Loucy (cell line): ENCODE measurements around the gene JAGN1.

Experiments
- H2AFZ ChIP-seq: fragments of 200-600 bp; sonication (generic); 2 replicates; pipeline ENCODE4 v1.6.0; 2016; ENCODE audit warnings: antibody characterized with exemption, mild to moderate bottlenecking, low read length, moderate library complexity
- H3F3A ChIP-seq: fragments of 200-600 bp; 2 replicates; pipeline ENCODE4 v1.6.0; 2016; ENCODE audit warnings: antibody characterized with exemption, low read depth, mild to moderate bottlenecking
- H3K27me3 ChIP-seq: fragments of 200-600 bp; sonication (generic); 2 replicates; pipeline ENCODE4 v1.6.1; 2014; ENCODE audit warnings: low read length, mild to moderate bottlenecking; ENCODE audit not compliant: insufficient read depth, poor library complexity, severe bottlenecking
- H3K36me3 ChIP-seq: fragments of 200-600 bp; sonication (generic); 2 replicates; pipeline ENCODE4 v1.6.1; 2016; ENCODE audit warnings: low read length; ENCODE audit not compliant: insufficient read depth
- H3K4me1 ChIP-seq: fragments of 200-600 bp; sonication (generic); 2 replicates; pipeline ENCODE4 v1.5.1; 2014; ENCODE audit warnings: low read length, mild to moderate bottlenecking; ENCODE audit not compliant: insufficient read depth, poor library complexity, severe bottlenecking
- H3K4me2 ChIP-seq: fragments of 200-600 bp; sonication (generic); 2 replicates; pipeline ENCODE4 v1.6.0; 2014; ENCODE audit warnings: antibody characterized with exemption, low read length, low read depth, mild to moderate bottlenecking; ENCODE audit not compliant: poor library complexity, severe bottlenecking
- H3K4me3 ChIP-seq: fragments of 200-600 bp; sonication (generic); 2 replicates; pipeline ENCODE4 v1.5.1; 2014; ENCODE audit warnings: low read length, mild to moderate bottlenecking, mixed read lengths; ENCODE audit not compliant: poor library complexity, severe bottlenecking
- H3K79me2 ChIP-seq: fragments of 200-600 bp; sonication (generic); 2 replicates; pipeline ENCODE4 v1.6.1; 2014; ENCODE audit warnings: low read length; ENCODE audit not compliant: insufficient read depth
- H3K9ac ChIP-seq: fragments of 200-600 bp; sonication (generic); 2 replicates; pipeline ENCODE4 v1.6.0; 2014; ENCODE audit warnings: mild to moderate bottlenecking, low read depth, low read length, moderate library complexity; ENCODE audit not compliant: poor library complexity, severe bottlenecking
- H3K9me2 ChIP-seq: fragments of 200-600 bp; sonication (generic); replicated peaks from 2 replicates; pipeline ENCODE4 v1.6.1; 2016; ENCODE audit warnings: low read depth, low read length, mixed read lengths
- H3K9me3 ChIP-seq: fragments of 200-600 bp; sonication (generic); 2 replicates; pipeline ENCODE4 v1.6.1; 2014; ENCODE audit warnings: mild to moderate bottlenecking, antibody characterized with exemption, low read length, low read depth; ENCODE audit not compliant: insufficient read depth
- H4K20me1 ChIP-seq: fragments of 200-600 bp; sonication (generic); 2 replicates; pipeline ENCODE4 v1.6.0; 2014; ENCODE audit warnings: antibody characterized with exemption, low read length, mild to moderate bottlenecking; ENCODE audit not compliant: insufficient read depth, poor library complexity, severe bottlenecking
- CTCF ChIP-seq: fragments of 200-600 bp; sonication (generic); conservative IDR thresholded peaks from 2 replicates; pipeline ENCODE4 v1.5.1; 2014; ENCODE audit warnings: mild to moderate bottlenecking, antibody characterized with exemption, low read length
- EZH2phosphoT487 ChIP-seq: fragments of 200-600 bp; IDR thresholded peaks from 2 replicates; pipeline ENCODE4 v1.6.1; 2018; ENCODE audit warnings: antibody characterized with exemption, mild to moderate bottlenecking, moderate library complexity, borderline replicate concordance

JAGN1 gene

GRCh38 chr3:9930804-9931418, 40.5 kb downstream of the JAGN1 start:
- peaks cover 19% of the 10 kb centered on the region for H3K79me2 ChIP-seq
- TF ChIP-seq CTCF (peak; percentile 61), EZH2phosphoT487 (no peak)
- H3K27me3 ChIP-seq = no peaks in the 10 kb centered on the region
- H3F3A ChIP-seq = no peaks in the 10 kb centered on the region
- no peak overlapping the region for H2AFZ ChIP-seq
- H3K4me3 ChIP-seq = no peak overlapping the region
- H3K36me3 ChIP-seq = no peaks in the 10 kb centered on the region
- no peak overlapping the region for H3K4me2 ChIP-seq
- no peaks in the 10 kb centered on the region for H3K9me2 ChIP-seq
- H3K4me1 ChIP-seq = peaks cover 14% of the 10 kb centered on the region
- no peaks in the 10 kb centered on the region for H3K9me3 ChIP-seq
- no peak overlapping the region for H3K9ac ChIP-seq
- peaks cover 5% of the 10 kb centered on the region for H4K20me1 ChIP-seq

- Histone ChIP-seq H3K36me3 (peaks cover 2% of the 10 kb centered on the region; the same call in 1 of the 2 replicates), H3K9me2 (no peaks in the 10 kb centered on the region), H3K9ac (peak overlapping the region; percentile 83), H3K4me3 (peak overlapping the region; percentile 81), H3F3A (no peaks in the 10 kb centered on the region), H3K9me3 (no peaks in the 10 kb centered on the region), H3K4me2 (peak overlapping the region; percentile 98), H4K20me1 (peaks cover 7% of the 10 kb centered on the region), H2AFZ (peak overlapping the region; percentile 82), H3K79me2 (peaks cover 28% of the 10 kb centered on the region), H3K27me3 (no peaks in the 10 kb centered on the region), H3K4me1 (peaks cover 23% of the 10 kb centered on the region)
- no peak for TF ChIP-seq EZH2phosphoT487
- TF ChIP-seq CTCF = no peak
These were observed 42.1 kb downstream of the JAGN1 start for GRCh38 chr3:9932535-9932842.

- Histone ChIP-seq H3K9me3 (no peaks in the 10 kb centered on the region), H3F3A (no peaks in the 10 kb centered on the region), H3K27me3 (no peaks in the 10 kb centered on the region), H3K79me2 (peaks cover 30% of the 10 kb centered on the region), H3K4me1 (peaks cover 23% of the 10 kb centered on the region), H3K9ac (peak overlapping the region; percentile 83), H4K20me1 (peaks cover 7% of the 10 kb centered on the region), H2AFZ (peak overlapping the region; percentile 89), H3K9me2 (no peaks in the 10 kb centered on the region), H3K36me3 (peaks cover 7% of the 10 kb centered on the region; the same call in 1 of the 2 replicates), H3K4me3 (peak overlapping the region; percentile 81), H3K4me2 (peak overlapping the region; percentile 98)
- peak; percentile 75 for TF ChIP-seq CTCF
- no peak for TF ChIP-seq EZH2phosphoT487
These were observed 42.6 kb downstream of the JAGN1 start for GRCh38 chr3:9932843-9933560.
